NCI-H510A (cell line): ENCODE measurements around the gene KCNJ18.
"Not testable (repeated sequence)": the region's sequence is repeated elsewhere in the genome, so short reads cannot be mapped to it uniquely, and the experiment has no call there.

Source experiments
- DNase-seq: peaks from one replicate; lab custom pipeline; 2025; lab: John Stamatoyannopoulos, UW

The KCNJ18 gene

GRCh38 chr17:21671437-21671836, 20.9 kb upstream of the KCNJ18 start:
- DNase-seq: not testable (repeated sequence)

DNA sequence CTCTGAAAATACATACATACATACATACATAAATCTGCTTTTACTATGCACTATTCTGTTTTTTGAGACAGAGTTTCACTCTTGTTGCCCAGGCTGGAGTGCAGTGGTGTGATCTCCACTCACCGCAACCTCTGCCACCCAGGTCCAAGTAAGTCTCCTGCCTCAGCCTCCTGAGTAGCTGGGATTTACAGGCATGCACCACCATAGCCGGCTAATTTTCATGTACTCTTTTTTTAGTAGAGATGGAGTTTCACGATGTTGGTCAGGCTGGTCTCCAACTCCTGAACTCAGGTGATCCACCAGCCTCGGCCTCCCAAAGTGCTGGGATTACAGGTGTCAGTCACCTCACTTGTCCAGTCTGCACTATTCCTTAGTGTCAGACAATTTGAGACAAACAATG, 20.5 kb upstream of the KCNJ18 start:
- DNase-seq: not testable (repeated sequence)

GRCh38 chr17:21673451-21674241, 18.7 kb upstream of the KCNJ18 start:
- DNase-seq: not testable (repeated sequence)

- DNase-seq: peak; percentile 30
Observed at GRCh38 chr17:21674242-21674731, 18.0 kb upstream of the KCNJ18 start.

GRCh38 chr17:21674891-21675738, 17.2 kb upstream of the KCNJ18 start:
- DNase-seq: not testable (repeated sequence)

GRCh38 chr17:21675739-21676130, 16.6 kb upstream of the KCNJ18 start:
- DNase-seq: not testable (repeated sequence)

- DNase-seq: no peak
Observed at GRCh38 chr17:21676281-21677111, 15.8 kb upstream of the KCNJ18 start.

- no peak for DNase-seq
Observed at GRCh38 chr17:21677126-21677910, 15.0 kb upstream of the KCNJ18 start.

GRCh38 chr17:21677911-21678310, 14.4 kb upstream of the KCNJ18 start:
- DNase-seq: no peak

GRCh38 chr17:21678393-21679081, 13.8 kb upstream of the KCNJ18 start:
- DNase-seq: no peak

DNA sequence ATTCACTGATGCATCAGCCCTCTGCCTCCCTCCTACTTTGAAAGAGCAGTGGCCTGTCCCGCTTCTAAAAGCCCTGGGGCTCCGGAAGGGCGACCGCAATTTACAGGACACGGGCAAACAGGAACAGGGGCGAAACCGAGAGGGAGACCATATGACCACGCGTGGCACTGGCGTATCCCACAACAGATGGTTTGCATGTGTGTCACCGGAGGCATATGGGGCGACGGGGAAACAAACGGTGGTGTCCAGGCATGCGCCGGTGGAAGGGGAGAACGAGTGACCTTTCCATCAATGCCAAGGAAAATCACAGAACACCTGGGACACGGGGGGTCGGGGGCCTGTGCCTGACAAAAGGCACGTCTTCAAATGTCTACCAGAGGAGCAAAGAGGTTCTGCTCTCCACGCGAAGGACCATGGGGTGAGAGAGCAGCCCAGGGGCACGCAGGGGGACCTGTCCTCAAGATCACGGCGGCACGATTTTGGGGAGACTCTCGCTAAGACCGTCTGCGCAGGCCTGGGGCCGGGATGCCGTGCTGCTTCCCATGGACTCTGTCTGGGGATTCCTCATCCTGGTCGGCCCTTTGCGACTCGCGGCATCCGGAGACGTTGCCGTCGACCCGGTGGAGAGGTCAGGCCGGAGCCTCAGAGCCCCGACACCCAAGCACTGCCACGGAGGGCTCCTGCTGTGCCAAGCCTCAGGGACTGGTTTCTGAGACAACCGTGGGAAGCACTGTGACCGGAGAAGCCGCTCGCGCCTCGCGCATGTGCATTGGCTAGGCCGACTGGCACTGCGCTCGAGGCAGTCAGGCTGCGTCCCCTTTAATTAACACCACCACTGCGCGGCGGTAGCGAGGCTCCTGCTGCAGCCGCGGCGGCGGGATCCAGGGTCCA, 12.8 kb upstream of the KCNJ18 start:
- DNase-seq: no peak

- DNase-seq: no peak
Observed at GRCh38 chr17:21680366-21680765, 12.0 kb upstream of the KCNJ18 start.

DNA sequence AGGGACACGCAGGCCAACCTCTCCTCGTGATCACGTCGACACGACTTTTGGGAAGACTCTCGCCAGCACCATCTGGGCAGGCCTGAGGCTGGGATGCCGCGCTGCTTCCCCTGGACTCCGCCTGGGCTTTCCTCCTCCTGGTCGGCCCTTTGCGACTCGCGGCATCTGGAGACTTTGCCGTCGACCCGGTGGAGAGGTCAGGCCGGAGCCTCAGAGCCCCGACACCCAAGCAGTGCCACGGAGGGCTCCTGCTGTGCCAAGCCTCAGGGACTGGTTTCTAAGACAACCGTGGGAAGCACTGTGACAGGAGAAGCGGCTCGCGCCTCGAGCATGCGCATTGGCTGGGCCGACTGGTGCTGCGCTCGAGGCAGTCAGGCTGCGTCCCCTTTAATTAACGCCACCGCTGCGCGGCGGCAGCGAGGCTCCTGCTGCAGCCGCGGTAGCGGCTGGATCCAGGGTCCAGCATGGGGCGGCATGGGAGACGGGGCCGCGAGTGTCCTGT, 11.4 kb upstream of the KCNJ18 start:
- DNase-seq: not testable (repeated sequence)

DNA sequence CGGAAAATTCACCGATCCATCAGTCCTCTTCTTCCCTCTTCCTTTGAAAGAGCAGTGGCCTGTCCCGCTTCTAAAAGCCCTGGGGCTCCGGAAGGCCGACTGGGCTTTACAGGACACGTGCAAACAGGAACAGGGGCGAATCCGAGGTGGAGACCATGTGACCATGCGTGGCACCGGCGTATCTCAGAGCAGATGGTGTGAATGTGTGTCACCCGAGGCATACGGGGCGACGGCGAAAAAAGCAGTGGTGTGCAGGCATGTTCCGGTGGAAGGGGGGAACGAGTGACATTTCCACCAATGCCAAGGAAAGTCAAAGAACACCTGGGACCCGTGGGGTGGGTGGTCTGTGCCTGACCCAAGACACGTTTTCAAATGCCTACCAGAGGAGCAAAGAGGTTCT, 10.7 kb upstream of the KCNJ18 start:
- not testable (repeated sequence) for DNase-seq

DNA sequence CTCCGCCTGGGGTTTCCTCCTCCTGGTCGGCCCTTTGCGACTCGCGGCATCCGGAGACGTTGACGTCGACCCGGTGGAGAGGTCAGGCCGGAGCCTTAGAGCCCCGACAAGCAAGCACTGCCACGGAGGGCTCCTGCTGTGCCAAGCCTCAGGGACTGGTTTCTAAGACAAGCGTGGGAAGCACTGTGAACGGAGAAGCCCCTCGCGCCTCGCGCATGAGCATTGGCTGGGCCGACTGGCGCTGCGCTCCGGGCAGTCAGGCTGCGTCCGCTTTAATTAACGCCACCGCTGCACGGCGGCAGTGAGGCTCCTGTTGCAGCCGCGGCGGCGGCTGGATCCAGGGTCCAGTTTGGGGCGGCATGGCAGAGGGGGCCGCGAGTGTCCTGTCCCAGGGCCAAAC, 10.2 kb upstream of the KCNJ18 start:
- DNase-seq: not testable (repeated sequence)

GRCh38 chr17:21683142-21683712, 9.1 kb upstream of the KCNJ18 start:
- not testable (repeated sequence) for DNase-seq

DNA sequence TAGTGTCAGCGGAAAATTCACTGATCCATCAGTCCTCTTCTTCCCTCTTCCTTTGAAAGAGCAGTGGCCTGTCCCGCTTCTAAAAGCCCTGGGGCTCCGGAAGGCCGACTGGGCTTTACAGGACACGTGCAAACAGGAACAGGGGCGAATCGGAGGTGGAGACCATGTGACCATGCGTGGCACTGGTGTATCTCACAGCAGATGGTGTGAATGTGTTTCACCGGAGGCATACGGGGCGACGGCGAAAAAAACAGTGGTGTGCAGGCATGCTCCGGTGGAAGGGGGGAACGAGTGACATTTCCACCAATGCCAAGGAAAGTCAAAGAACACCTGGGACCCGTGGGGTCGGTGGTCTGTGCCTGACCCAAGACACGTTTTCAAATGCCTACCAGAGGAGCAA, 8.4 kb upstream of the KCNJ18 start:
- DNase-seq: not testable (repeated sequence)

DNA sequence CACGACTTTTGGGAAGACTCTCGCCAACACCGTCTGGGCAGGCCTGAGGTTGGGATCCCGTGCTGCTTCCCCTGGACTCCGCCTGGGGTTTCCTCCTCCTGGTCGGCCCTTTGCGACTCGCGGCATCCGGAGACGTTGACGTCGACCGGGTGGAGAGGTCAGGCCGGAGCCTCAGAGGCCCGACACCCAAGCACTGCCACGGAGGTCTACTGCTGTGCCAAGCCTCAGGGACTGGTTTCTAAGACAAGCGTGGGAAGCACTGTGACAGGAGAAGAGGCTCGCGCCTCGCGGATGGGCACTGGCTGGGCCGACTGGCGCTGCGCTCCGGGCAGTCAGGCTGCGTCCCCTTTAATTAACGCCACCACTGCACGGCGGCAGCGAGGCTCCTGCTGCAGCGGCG, 7.9 kb upstream of the KCNJ18 start:
- DNase-seq: not testable (repeated sequence)
